ENCODE data around the gene FGB.

GRCh38 chr4:154573190-154573870, 10.5 kb downstream of the FGB start:
- TF ChIP-seq POLR2AphosphoS5 (IDR thresholded peaks at IDR 0.05; ENCODE audit: low read depth, low read length): no peak
- TF ChIP-seq POLR2A (IDR thresholded peaks at IDR 0.05; ENCODE audit: low read depth, low read length): no peak
